Caco-2 (cell line): ENCODE results near the gene ANP32B. TPM values are rescaled to one million over a fixed set of nuclear protein-coding genes. Genes with fewer than 3 reads are reported as not detected.

Experiments used
- BruUV-seq: library from RNA; stranded (reverse); fragments of 400-500 nt; replicated peaks from 2 replicates; lab custom pipeline; 2021; lab: Mats Ljungman, UMichigan
- CTCF ChIA-PET: fragments of 300-600 bp; sonication (Branson Sonifier 250); formaldehyde crosslinking; loops from one replicate; lab custom pipeline; 2022; ENCODE audit warnings: antibody characterized with exemption; lab: Charles Lee
- POLR2A ChIA-PET: fragments of 300-600 bp; sonication (Branson Sonifier 250); formaldehyde crosslinking; loops from one replicate; lab custom pipeline; 2022; ENCODE audit warnings: antibody characterized with exemption; lab: Charles Lee
- DNase-seq, 2 experiments: peaks; one replicate each; pipeline versions ENCODE4 v3.0.0 to v3.0.0-alpha.2; 2020 to 2022
- H3K27me3 ChIP-seq: replicated peaks from 2 replicates; pipeline ENCODE4 v1.6.0; 2011; ENCODE audit warnings: low read length; ENCODE audit not compliant: control insufficient read depth, insufficient read depth
- H3K36me3 ChIP-seq: 2 replicates; pipeline ENCODE4 v1.5.1; 2011; ENCODE audit warnings: low read length; ENCODE audit not compliant: control insufficient read depth, insufficient read depth
- H3K4me1 ChIP-seq: fragments of 250-450 bp; sonication (Bioruptor Pico); 2 replicates; pipeline ENCODE4 v1.5.1; 2020; ENCODE audit warnings: mild to moderate bottlenecking
- H3K4me3 ChIP-seq: 2 replicates; pipeline ENCODE4 v1.5.1; 2011; ENCODE audit warnings: low read depth, mild to moderate bottlenecking, control low read depth, low read length
- H3K9me3 ChIP-seq: fragments of 250-450 bp; sonication (Bioruptor Pico); 2 replicates; pipeline ENCODE4 v1.5.1; 2020; ENCODE audit warnings: mild to moderate bottlenecking, moderate library complexity
- H3K27ac Mint-ChIP-seq: one replicate; pipeline ENCODE4 v1.8.0; 2022; ENCODE audit warnings: mixed read lengths; ENCODE audit not compliant: unreplicated experiment
- H3K27me3 Mint-ChIP-seq: one replicate; pipeline ENCODE4 v1.8.0; 2022; ENCODE audit warnings: mixed read lengths; ENCODE audit not compliant: insufficient read depth, unreplicated experiment
- H3K36me3 Mint-ChIP-seq: one replicate; pipeline ENCODE4 v1.8.0; 2022; ENCODE audit warnings: mild to moderate bottlenecking, mixed read lengths; ENCODE audit not compliant: insufficient read depth, unreplicated experiment
- H3K4me1 Mint-ChIP-seq: one replicate; pipeline ENCODE4 v1.8.0; 2022; ENCODE audit warnings: low read depth, mixed read lengths; ENCODE audit not compliant: unreplicated experiment
- H3K4me3 Mint-ChIP-seq: one replicate; pipeline ENCODE4 v1.8.0; 2022; ENCODE audit warnings: mild to moderate bottlenecking, moderate library complexity, mixed read lengths; ENCODE audit not compliant: unreplicated experiment
- H3K9me3 Mint-ChIP-seq: one replicate; pipeline ENCODE4 v1.8.0; 2022; ENCODE audit warnings: mixed read lengths; ENCODE audit not compliant: unreplicated experiment
- intact Hi-C: fragments of 100-400 bp; cut with micrococcal nuclease; formaldehyde crosslinking; loops from one replicate; pipeline ENCODE4 v1.10.0; 2022; ENCODE audit not compliant: unreplicated experiment
- total RNA-seq: library from RNA; stranded (reverse); gene quantifications from 2 replicates; pipeline ENCODE4 v1.2.3, GENCODE V29; 2022
- TF ChIP-seq, protein P1 (sequence below), 2 experiments: fragments of 200-600 bp in 1 of 2; IDR thresholded peaks; 1 replicate in 1 of 2; 2 replicates in 1 of 2; pipeline versions ENCODE4 v1.5.1 to v1.8.0; 2011 to 2022; ENCODE audit warnings: antibody characterized with exemption in 1 of 2, control low read depth in 1 of 2, inconsistent platforms in 1 of 2, low read depth in 1 of 2, low read length in 1 of 2, mild to moderate bottlenecking in 1 of 2, moderate library complexity in 1 of 2; ENCODE audit not compliant: insufficient read depth in 1 of 2, severe bottlenecking in 1 of 2, unreplicated experiment in 1 of 2

The ANP32B gene
- total RNA-seq, 1 experiment from 2014 or later: 317 TPM

DNA sequence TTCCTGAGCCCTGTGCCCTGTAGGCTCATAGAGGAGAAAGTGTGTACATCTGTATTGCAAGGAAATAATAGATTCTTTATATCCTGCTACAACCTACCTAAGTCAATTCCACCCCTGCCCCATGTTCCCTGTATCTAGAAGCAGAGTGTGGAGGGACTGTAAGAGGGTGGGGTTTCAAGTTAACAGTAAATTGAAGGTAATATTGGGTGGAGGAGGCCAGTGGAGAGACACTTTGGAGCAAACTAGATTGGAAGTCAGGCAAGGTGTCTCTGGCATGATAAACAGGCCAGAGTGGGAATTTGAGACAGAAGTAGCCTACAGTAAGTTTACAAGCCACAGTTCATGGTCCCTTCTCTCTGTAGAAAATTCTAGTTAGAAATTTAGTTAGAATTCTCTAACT lies 42.9 kb upstream of the ANP32B start:
- ChIA-PET CTCF (no interaction called here), POLR2A (no interaction called here)
- H3K36me3 Mint-ChIP-seq: no peaks in the 10 kb centered on the region
- no peaks in the 10 kb centered on the region for H3K9me3 Mint-ChIP-seq
- Histone ChIP-seq H3K9me3 (no peaks in the 10 kb centered on the region), H3K36me3 (no peaks in the 10 kb centered on the region), H3K4me3 (no peak overlapping the region), H3K27me3 (no peaks in the 10 kb centered on the region), H3K4me1 (no peaks in the 10 kb centered on the region)
- TF ChIP-seq, protein P1, sequence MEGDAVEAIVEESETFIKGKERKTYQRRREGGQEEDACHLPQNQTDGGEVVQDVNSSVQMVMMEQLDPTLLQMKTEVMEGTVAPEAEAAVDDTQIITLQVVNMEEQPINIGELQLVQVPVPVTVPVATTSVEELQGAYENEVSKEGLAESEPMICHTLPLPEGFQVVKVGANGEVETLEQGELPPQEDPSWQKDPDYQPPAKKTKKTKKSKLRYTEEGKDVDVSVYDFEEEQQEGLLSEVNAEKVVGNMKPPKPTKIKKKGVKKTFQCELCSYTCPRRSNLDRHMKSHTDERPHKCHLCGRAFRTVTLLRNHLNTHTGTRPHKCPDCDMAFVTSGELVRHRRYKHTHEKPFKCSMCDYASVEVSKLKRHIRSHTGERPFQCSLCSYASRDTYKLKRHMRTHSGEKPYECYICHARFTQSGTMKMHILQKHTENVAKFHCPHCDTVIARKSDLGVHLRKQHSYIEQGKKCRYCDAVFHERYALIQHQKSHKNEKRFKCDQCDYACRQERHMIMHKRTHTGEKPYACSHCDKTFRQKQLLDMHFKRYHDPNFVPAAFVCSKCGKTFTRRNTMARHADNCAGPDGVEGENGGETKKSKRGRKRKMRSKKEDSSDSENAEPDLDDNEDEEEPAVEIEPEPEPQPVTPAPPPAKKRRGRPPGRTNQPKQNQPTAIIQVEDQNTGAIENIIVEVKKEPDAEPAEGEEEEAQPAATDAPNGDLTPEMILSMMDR (IDR thresholded peaks at IDR 0.05; ENCODE audit: insufficient read depth in 1 of 2, low read depth in 1 of 2, low read length in 1 of 2, severe bottlenecking in 1 of 2, unreplicated experiment in 1 of 2): no peak
- no TSS peak for BruUV-seq
- no peak overlapping the region for H3K27ac Mint-ChIP-seq
- intact Hi-C loops: no loop called here
- no peaks in the 10 kb centered on the region for H3K4me1 Mint-ChIP-seq
- H3K4me3 Mint-ChIP-seq: no peak overlapping the region
- peaks cover 15% of the 10 kb centered on the region for H3K27me3 Mint-ChIP-seq
- DNase-seq: no peak

DNA sequence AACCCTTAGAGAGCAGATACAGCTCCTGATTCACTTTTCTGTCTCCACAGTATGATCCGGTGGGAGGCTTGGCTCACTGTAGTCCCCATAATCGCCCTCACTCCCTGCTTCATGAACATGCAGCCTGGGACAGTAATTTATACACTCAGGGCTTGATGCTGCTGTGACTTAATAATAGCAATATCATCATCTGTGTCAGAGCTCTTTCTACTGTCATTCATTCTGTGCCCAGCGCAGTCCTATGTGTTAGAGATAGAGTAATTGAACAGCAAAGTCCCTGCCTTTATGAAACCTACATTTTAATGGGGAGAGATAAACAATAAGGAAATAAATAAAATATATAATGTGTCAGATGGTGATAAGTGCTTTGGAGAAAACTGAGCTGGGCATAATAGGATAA lies 42.4 kb upstream of the ANP32B start:
- no peaks in the 10 kb centered on the region for H3K4me1 ChIP-seq
- intact Hi-C loops: no loop called here
- no peaks in the 10 kb centered on the region for H3K9me3 ChIP-seq
- H3K27me3 Mint-ChIP-seq: peaks cover 15% of the 10 kb centered on the region
- BruUV-seq: no TSS peak
- POLR2A ChIA-PET: no interaction called here
- CTCF ChIA-PET: no interaction called here
- TF ChIP-seq, protein P1 (IDR thresholded peaks at IDR 0.05; ENCODE audit: insufficient read depth in 1 of 2, low read depth in 1 of 2, low read length in 1 of 2, severe bottlenecking in 1 of 2, unreplicated experiment in 1 of 2): no peak
- H3K4me3 Mint-ChIP-seq: no peak overlapping the region
- no peaks in the 10 kb centered on the region for H3K9me3 Mint-ChIP-seq
- no peaks in the 10 kb centered on the region for H3K36me3 ChIP-seq
- H3K36me3 Mint-ChIP-seq: no peaks in the 10 kb centered on the region
- H3K27ac Mint-ChIP-seq: no peak overlapping the region
- H3K27me3 ChIP-seq: no peaks in the 10 kb centered on the region
- no peaks in the 10 kb centered on the region for H3K4me1 Mint-ChIP-seq
- DNase-seq: no peak
- no peak overlapping the region for H3K4me3 ChIP-seq

DNA sequence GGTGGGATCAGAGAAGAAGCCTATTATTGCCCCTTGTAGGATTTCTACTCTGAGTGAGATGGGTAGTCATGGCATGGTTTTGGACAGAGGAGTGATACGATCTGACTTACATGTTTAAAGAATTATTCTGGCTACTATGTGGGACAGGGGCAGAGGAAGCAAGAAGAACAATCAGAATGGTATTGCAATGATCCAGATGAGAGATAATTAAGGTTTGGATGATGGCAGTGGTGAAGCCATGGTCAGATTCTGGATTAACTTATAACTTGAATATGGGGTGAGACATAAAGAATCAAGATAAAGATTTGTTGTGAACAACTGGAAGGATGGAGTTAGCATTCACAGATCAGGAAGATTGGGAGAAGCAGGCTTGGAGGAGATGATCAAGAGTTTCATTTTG lies 41.8 kb upstream of the ANP32B start:
- no peaks in the 10 kb centered on the region for H3K4me1 ChIP-seq
- H3K9me3 ChIP-seq: no peaks in the 10 kb centered on the region
- H3K9me3 Mint-ChIP-seq: no peaks in the 10 kb centered on the region
- DNase-seq: no peak
- no peaks in the 10 kb centered on the region for H3K27me3 ChIP-seq
- H3K27me3 Mint-ChIP-seq: peaks cover 15% of the 10 kb centered on the region
- H3K27ac Mint-ChIP-seq: no peak overlapping the region
- no TSS peak for BruUV-seq
- TF ChIP-seq, protein P1 (IDR thresholded peaks at IDR 0.05; ENCODE audit: insufficient read depth in 1 of 2, low read depth in 1 of 2, low read length in 1 of 2, severe bottlenecking in 1 of 2, unreplicated experiment in 1 of 2): no peak
- CTCF ChIA-PET: interaction anchor here (0.9 kb wide), 1 partner anchor 19 kb away, joined by 3 read pairs; the partner anchor contains the start of gene TRMO
- H3K36me3 Mint-ChIP-seq: no peaks in the 10 kb centered on the region
- no peak overlapping the region for H3K4me3 Mint-ChIP-seq
- intact Hi-C loops: no loop called here
- H3K4me1 Mint-ChIP-seq: no peaks in the 10 kb centered on the region
- H3K36me3 ChIP-seq: no peaks in the 10 kb centered on the region
- POLR2A ChIA-PET: no interaction called here
- H3K4me3 ChIP-seq: no peak overlapping the region
